Right forelimb (tissue), 1 donor: ENCODE data around the gene KRT6B.
"Not testable (repeated sequence)": the region's sequence is repeated elsewhere in the genome, so short reads cannot be mapped to it uniquely, and the experiment has no call there.

Experiments used
- DNase-seq: peaks from one replicate; pipeline ENCODE4 v3.0.0-alpha.2; 2018

The KRT6B gene

GRCh38 chr12:52464897-52465296 lies 13.0 kb upstream of the KRT6B start:
- DNase-seq, result no peak

DNA sequence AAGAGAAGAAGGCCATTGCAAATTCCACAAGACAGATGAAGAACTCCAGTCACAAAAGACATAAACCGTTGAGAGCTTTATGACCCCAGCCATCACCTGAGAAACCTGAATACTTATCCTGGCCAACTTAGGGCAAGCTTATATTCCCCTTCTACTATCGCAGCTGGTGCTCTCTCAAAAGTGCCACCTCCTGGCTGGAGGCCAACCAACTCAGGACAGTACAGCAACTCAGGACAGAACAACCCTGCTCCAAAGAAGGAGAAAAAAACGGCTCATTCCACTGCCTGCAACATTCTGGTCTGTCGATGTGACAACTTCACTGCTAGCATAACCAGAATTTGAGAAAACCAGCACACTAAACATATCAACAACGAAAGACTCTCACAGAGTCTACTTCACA lies 9.7 kb upstream of the KRT6B start:
- DNase-seq, result no peak

- DNase-seq, result no peak
Measured at GRCh38 chr12:52458861-52459260, 6.9 kb upstream of the KRT6B start.

DNA sequence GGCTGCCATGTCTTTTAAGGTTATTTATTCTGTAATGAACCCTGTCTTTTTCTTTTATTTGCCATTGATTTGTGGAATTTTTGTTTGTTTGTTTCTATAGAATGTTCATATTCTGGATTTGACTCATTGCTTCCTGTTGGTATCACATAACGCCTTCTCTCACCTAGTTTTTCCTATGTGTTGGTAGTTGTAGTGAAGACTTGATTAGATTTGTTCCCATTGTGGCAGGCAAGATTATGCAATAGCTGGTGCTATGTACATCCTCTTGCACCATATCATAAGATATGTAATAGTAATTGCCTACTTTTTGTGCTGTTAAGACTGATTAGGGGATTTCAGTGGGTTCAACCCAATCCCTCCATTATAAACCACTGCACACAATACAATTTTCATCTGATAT lies 3.9 kb upstream of the KRT6B start:
- DNase-seq, result no peak

DNA sequence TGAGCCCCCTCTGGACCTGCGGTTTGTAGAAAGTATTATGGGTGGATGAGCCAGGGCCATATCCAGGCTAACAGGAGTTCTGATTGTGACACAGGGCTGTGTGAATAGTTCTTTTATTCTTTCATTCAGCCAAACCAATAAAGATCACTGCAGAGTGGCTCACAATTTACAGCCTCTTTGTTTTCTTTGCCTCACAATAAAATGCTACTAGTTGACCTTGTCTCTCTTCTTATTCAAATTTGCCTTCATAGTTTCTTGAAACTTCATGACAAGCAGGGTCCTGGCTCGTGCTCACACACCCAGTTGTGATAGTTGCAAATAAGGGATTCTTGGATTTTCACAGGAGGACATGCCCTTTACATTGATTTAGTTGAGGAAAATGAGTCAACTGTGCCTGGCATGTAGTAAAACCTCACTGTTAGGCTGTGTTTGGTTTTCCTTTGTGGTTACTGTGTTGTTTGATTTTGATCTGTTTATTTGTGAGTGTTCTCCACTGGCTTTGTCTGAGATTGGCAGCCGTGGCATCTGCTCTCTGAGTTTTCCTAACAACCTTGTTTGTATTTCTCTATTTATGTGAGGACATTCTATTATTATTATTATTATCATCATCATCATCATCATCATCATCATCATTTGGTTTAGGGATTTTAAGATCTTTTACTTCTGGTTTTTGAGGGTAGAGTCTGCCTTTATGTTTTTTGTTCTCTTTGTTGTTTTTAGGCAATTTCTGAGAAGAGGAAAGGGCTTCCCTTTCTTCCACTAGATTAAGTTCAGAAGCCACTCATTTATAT lies 2.7 kb upstream of the KRT6B start:
- DNase-seq, result no peak

- DNase-seq, result no peak
Measured at GRCh38 chr12:52448228-52448627, 3.7 kb downstream of the KRT6B start.

DNA sequence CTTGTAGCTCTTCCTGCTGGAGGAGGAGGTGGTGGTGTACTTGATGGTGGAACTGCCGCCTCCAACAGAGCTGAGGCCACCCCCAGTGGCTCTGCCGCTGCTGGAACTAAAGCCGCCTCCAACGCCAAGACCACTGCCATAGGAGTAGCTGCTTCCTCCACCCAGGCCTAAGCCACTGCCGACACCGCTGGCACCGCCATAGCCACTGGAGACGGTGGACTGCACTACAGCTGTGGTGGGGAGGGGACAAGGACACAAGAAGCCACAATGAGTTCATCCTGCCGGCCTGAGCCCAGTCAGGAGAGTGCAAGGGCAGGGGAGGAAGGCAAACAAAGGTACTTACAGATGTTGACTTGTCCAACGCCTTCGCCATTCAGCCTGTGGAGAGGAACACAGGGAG lies 4.8 kb downstream of the KRT6B start:
- DNase-seq, result not testable (repeated sequence)

GRCh38 chr12:52446367-52447045 lies 5.4 kb downstream of the KRT6B start:
- DNase-seq, result no peak

- no peak for DNase-seq
Measured at GRCh38 chr12:52445876-52446275, 6.1 kb downstream of the KRT6B start.

DNA sequence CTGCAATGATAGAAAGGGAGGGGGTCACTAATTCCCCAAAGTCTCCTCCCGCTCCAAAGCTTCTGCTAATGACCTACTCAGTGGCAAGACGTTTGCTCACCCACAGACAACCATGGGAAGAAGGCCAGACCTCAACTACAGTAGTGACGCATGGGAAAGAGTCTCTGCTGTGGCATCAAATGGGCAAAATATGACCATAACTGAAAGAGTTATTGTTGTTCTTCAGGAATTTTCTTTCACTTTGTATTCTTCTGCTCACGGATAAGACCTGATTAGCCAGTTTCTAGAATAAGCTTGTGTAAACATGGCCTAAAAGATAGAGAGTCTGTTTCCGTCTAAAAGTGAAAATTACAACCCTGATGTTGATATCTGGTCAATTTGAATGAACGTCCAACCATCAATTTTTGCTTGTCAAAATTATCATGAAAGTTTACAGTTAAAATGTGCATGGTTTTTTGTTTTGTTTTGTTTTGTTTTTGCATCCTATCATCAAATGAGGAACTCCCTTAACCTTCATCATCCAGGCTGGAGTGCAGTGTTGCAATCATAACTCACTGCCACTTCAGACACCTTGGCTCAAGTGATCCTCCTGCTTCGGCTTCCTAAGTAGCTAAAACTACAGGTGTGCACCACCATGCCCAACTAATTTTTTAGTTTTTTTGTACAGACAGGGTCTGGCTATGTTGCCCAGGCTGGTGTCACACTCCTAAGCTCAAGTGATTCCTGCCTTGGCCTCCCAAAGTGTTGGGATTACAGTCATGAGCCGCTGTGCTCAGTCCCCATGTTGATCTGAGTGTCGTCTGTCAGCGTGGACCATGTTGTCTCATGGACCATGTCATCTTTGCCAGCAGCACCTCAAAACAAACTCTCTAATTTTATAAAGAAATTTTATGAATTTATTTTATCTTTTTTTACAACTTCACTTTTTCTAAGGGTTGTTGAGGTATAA lies 7.0 kb downstream of the KRT6B start:
- DNase-seq, result no peak

DNA sequence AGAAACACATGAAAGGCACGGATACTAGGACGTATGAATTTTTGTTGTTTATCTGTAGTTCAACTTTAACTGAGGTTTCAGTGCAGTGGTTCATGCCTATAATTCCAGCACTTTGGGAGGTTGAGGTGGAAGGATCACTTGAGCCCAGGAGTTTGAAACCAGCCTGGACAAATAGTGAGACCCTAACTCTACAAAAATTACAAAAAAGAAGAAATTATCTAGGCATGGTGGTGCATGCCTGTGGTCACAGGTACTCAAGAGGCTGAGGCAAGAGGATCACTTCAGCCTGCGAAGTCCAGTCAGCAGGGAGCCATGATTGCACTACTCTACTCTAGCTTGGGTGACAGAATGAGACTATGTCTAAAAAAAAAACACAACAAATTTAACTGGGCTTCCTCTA lies 8.0 kb downstream of the KRT6B start:
- DNase-seq, result no peak

GRCh38 chr12:52442600-52443061 lies 9.3 kb downstream of the KRT6B start:
- no peak for DNase-seq

DNA sequence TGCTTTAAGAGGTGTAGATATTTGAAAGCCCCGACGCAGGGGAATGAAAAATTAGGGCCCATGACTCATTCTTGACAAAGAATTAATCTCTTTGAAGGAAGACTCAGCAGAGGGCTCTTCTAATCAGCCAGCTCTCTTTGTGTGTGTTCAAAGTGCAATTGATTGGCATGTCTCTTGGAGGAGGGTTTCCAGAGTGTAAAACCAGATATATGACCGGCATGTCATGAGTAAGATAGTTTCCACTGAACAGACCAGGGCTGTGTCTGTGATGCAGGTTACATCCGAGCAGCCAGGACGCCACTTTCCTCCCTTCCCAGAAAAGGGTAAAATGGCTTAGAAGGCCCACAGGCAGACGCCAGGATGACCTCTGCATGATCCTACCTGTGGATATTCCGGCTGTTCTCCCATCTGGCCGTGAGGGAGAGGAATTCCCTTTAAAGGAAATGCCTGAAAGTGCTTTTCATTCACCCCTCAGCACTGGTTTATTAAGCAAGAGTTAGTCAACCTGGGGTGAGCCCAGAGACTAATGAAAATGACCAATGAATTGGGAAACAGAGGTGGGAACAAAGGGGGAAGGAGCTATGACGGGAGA lies 10.5 kb downstream of the KRT6B start:
- DNase-seq, result no peak

- no peak for DNase-seq
Measured at GRCh38 chr12:52440821-52441319, 11.1 kb downstream of the KRT6B start.

DNA sequence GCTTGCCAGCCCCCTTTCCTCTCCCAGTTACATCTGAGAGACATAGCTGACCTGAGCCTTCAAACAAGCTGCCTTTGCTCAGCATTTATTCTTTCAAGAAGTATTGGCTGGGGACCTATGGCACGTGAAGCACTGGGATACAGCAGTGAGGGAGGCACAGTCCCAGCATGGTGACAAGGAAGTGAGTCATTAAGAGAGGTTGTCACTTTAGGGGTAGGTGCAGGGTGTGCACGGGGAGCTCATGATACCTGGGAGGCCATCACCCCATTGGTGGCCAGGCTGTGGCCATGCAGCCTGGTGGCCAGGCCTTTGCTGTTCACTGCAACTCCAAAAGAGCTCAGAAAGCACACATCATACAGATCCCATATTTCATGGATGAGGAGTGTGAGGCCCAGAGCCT lies 12.1 kb downstream of the KRT6B start:
- no peak for DNase-seq

DNA sequence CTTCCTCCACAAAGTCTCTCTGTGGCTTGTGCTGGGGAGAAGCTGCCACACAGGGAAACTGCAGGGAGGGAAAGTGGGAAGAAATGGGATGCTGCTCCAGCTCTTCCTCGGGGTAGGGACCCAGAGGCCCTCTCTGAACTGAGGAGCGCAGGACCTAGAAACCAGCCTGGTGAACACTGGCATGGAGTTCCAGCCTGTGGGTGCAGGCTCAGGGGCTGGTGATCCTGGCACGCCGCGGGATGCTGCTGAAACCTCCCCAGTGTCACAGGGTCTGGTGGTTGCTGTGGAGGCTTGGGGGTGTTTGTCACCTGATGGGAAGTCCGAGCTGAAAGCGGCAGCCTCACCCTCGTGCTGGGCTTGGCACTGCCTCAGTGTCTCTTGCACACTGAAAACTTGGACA lies 12.5 kb downstream of the KRT6B start:
- no peak for DNase-seq

GRCh38 chr12:52438305-52439301 lies 13.3 kb downstream of the KRT6B start:
- no peak for DNase-seq

- no peak for DNase-seq
Measured at GRCh38 chr12:52437508-52437907, 14.4 kb downstream of the KRT6B start.

- DNase-seq, result no peak
Measured at GRCh38 chr12:52436828-52437474, 15.0 kb downstream of the KRT6B start.

DNA sequence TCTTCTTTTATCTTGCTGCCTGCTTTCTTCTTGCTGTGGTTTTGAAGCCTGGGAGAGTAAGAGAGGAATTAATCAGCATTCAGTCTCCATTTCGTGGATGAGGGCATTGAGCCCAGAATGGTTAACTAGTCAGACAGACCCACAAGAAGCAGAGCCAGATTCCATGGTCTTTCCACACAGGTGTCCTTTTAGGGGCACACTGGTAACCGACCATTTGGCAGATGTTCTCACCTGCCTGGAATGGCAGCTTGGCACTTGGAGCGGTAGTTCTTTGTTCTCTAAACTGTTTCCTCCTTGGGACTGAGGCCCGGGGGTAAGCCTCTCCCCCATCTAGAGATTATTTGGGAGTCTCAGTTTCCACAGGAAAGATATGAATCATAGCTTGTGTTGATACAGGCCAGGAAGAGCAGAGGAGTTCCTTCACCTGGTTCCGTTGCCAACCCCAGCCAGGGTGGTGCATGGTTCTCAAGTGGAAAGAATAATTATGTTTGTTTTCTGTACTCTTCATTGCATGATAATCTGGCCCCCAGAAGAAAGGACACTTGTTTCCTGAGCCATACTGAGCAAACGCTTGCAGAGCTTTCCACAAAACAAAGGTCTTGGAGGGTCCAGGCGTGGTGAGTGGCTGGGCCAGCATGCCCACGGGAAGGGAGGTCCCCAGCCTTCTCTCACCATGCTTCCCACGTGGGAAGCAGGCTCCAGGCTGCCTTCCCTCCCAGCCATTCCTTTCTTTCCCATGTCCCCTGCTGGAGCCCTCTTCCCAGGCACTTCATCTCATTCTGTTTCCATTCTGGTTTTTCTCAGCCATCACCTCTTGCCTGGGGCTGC lies 15.7 kb downstream of the KRT6B start:
- DNase-seq, result no peak
